ENCODE data around the gene NLRC5.

The NLRC5 gene

GRCh38 chr16:57030346-57030902 is 41.1 kb downstream of the NLRC5 start:
- H3K9ac ChIP-seq = no peak overlapping the region
- no peak overlapping the region for H3K27ac ChIP-seq
- TF ChIP-seq CTCF (IDR thresholded peaks at IDR 0.05) = no peak
- H3K4me1 ChIP-seq = no peaks in the 10 kb centered on the region
- H3K4me2 ChIP-seq (ENCODE audit: low read length) = no peak overlapping the region
- no peak overlapping the region for H3K4me3 ChIP-seq (ENCODE audit: low read depth, low read length)
- H3K36me3 ChIP-seq (ENCODE audit: control insufficient read depth, insufficient read depth, low read length) = no peaks in the 10 kb centered on the region
- H3K79me2 ChIP-seq = no peaks in the 10 kb centered on the region
- H3K27me3 ChIP-seq (ENCODE audit: control insufficient read depth, insufficient read depth, low read length) = no peaks in the 10 kb centered on the region
- H3K9me3 ChIP-seq (ENCODE audit: control insufficient read depth, low read length) = no peaks in the 10 kb centered on the region
- H2AFZ ChIP-seq = no peak overlapping the region

GRCh38 chr16:57031156-57031555 is 41.8 kb downstream of the NLRC5 start:
- no peak overlapping the region for H3K27ac ChIP-seq
- no peaks in the 10 kb centered on the region for H3K4me1 ChIP-seq
- H3K36me3 ChIP-seq (ENCODE audit: control insufficient read depth, insufficient read depth, low read length) = no peaks in the 10 kb centered on the region
- H3K79me2 ChIP-seq = no peaks in the 10 kb centered on the region
- H3K9me3 ChIP-seq (ENCODE audit: control insufficient read depth, low read length) = no peaks in the 10 kb centered on the region
- H3K4me3 ChIP-seq (ENCODE audit: low read depth, low read length) = no peak overlapping the region
- TF ChIP-seq CTCF (IDR thresholded peaks at IDR 0.05) = no peak
- no peaks in the 10 kb centered on the region for H3K27me3 ChIP-seq (ENCODE audit: control insufficient read depth, insufficient read depth, low read length)
- no peak overlapping the region for H3K9ac ChIP-seq
- no peak overlapping the region for H2AFZ ChIP-seq
- H3K4me2 ChIP-seq (ENCODE audit: low read length) = no peak overlapping the region

- no peak overlapping the region for H3K4me3 ChIP-seq (ENCODE audit: low read depth, low read length)
- no peaks in the 10 kb centered on the region for H3K36me3 ChIP-seq (ENCODE audit: control insufficient read depth, insufficient read depth, low read length)
- no peak for TF ChIP-seq CTCF (IDR thresholded peaks at IDR 0.05)
- H3K27me3 ChIP-seq (ENCODE audit: control insufficient read depth, insufficient read depth, low read length) = no peaks in the 10 kb centered on the region
- no peaks in the 10 kb centered on the region for H3K9me3 ChIP-seq (ENCODE audit: control insufficient read depth, low read length)
- H3K79me2 ChIP-seq = no peaks in the 10 kb centered on the region
- no peak overlapping the region for H2AFZ ChIP-seq
- no peak overlapping the region for H3K9ac ChIP-seq
- H3K27ac ChIP-seq = no peak overlapping the region
- no peak overlapping the region for H3K4me2 ChIP-seq (ENCODE audit: low read length)
- no peaks in the 10 kb centered on the region for H3K4me1 ChIP-seq
These were observed 43.0 kb downstream of the NLRC5 start for GRCh38 chr16:57032346-57032745.

GRCh38 chr16:57032931-57033330 is 43.6 kb downstream of the NLRC5 start:
- H3K27me3 ChIP-seq (ENCODE audit: control insufficient read depth, insufficient read depth, low read length) = no peaks in the 10 kb centered on the region
- H3K4me2 ChIP-seq (ENCODE audit: low read length) = no peak overlapping the region
- no peaks in the 10 kb centered on the region for H3K9me3 ChIP-seq (ENCODE audit: control insufficient read depth, low read length)
- no peak overlapping the region for H3K4me3 ChIP-seq (ENCODE audit: low read depth, low read length)
- no peak overlapping the region for H3K9ac ChIP-seq
- no peak overlapping the region for H2AFZ ChIP-seq
- no peaks in the 10 kb centered on the region for H3K36me3 ChIP-seq (ENCODE audit: control insufficient read depth, insufficient read depth, low read length)
- no peak overlapping the region for H3K27ac ChIP-seq
- H3K79me2 ChIP-seq = no peaks in the 10 kb centered on the region
- no peak for TF ChIP-seq CTCF (IDR thresholded peaks at IDR 0.05)
- H3K4me1 ChIP-seq = no peaks in the 10 kb centered on the region

- Histone ChIP-seq H3K9me3 (ENCODE audit: control insufficient read depth, low read length) (no peaks in the 10 kb centered on the region), H3K4me1 (no peaks in the 10 kb centered on the region), H3K36me3 (ENCODE audit: control insufficient read depth, insufficient read depth, low read length) (no peaks in the 10 kb centered on the region), H2AFZ (no peak overlapping the region), H3K4me2 (ENCODE audit: low read length) (no peak overlapping the region), H3K4me3 (ENCODE audit: low read depth, low read length) (no peak overlapping the region), H3K27ac (no peak overlapping the region), H3K9ac (no peak overlapping the region), H3K79me2 (no peaks in the 10 kb centered on the region), H3K27me3 (ENCODE audit: control insufficient read depth, insufficient read depth, low read length) (no peaks in the 10 kb centered on the region)
- no peak for TF ChIP-seq CTCF (IDR thresholded peaks at IDR 0.05)
These were observed 47.0 kb downstream of the NLRC5 start for GRCh38 chr16:57036315-57036714.
